Measurements from ENCODE around the gene FAM110D. TPM values are rescaled to one million over a fixed set of nuclear protein-coding genes. Genes with fewer than 3 reads are reported as not detected.

The FAM110D gene
- total RNA-seq, 1 experiment from 2014 or later, result 0.46 TPM

- H3K4ac ChIP-seq (ENCODE audit: low read depth, low read length), result no peak overlapping the region
- no peak for TF ChIP-seq CTCF (conservative IDR thresholded peaks at IDR 0.05)
- H3K9me3 ChIP-seq (ENCODE audit: control insufficient read depth, low read depth, low read length), result no peaks in the 10 kb centered on the region
- H3K27me3 ChIP-seq (ENCODE audit: insufficient read depth, low read length), result no peaks in the 10 kb centered on the region
- no peak overlapping the region for H4K5ac ChIP-seq (ENCODE audit: insufficient read length, low read depth, low read length)
- H2BK20ac ChIP-seq (ENCODE audit: low read depth, low read length, poor library complexity, severe bottlenecking), result no peak overlapping the region
- H4K91ac ChIP-seq (ENCODE audit: insufficient read length, low read depth, low read length), result no peak overlapping the region
- DNase-seq, result no peak
- no peak overlapping the region for H2BK15ac ChIP-seq (ENCODE audit: low read depth, low read length)
- Mint-ChIP-seq H3K4me1 (peaks cover 6 to 7% of the 10 kb centered on the region in 2 experiments; a peak in 3 of 4 replicates), H3K27me3 (ENCODE audit: low read depth) (peaks cover 4% of the 10 kb centered on the region), H3K36me3 (ENCODE audit: insufficient read depth in 1 of 3, low read depth in 3 of 3) (no peaks in the 10 kb centered on the region), H3K9me3 (no peaks in the 10 kb centered on the region), H3K4me3 (no peak overlapping the region), H3K27ac (no peak overlapping the region)
- no peak overlapping the region for H3K27ac ChIP-seq (ENCODE audit: insufficient read length, low read depth, low read length)
- H2AK5ac ChIP-seq (ENCODE audit: insufficient read length, low read length), result no peak overlapping the region
- H2AFZ ChIP-seq (ENCODE audit: low read length), result no peak overlapping the region
- H4K8ac ChIP-seq (replicated peaks; ENCODE audit: insufficient read length, low read depth, low read length), result no peak overlapping the region
- H3K79me1 ChIP-seq (ENCODE audit: insufficient read depth, low read depth, low read length, poor library complexity, severe bottlenecking), result no peaks in the 10 kb centered on the region
- H2BK5ac ChIP-seq (ENCODE audit: insufficient read length, low read length), result no peak overlapping the region
- no peak overlapping the region for H2BK120ac ChIP-seq (ENCODE audit: low read depth, low read length, poor library complexity, severe bottlenecking)
- no peak overlapping the region for H3K18ac ChIP-seq (ENCODE audit: insufficient read length, low read depth, low read length)
- no peak overlapping the region for H3K4me2 ChIP-seq (ENCODE audit: insufficient read depth, insufficient read length, low read length)
- no peak overlapping the region for H2BK12ac ChIP-seq (ENCODE audit: insufficient read length, low read depth, low read length)
- H3K79me2 ChIP-seq (ENCODE audit: insufficient read depth, low read length), result no peaks in the 10 kb centered on the region
- H3K23ac ChIP-seq (ENCODE audit: insufficient read length, low read depth, low read length), result no peak overlapping the region
- no peaks in the 10 kb centered on the region for H3K23me2 ChIP-seq (ENCODE audit: insufficient read length, low read depth, low read length, poor library complexity, severe bottlenecking)
- no peak overlapping the region for H3K9ac ChIP-seq (ENCODE audit: extremely low read depth, insufficient read length, low read length)
- H3K56ac ChIP-seq (ENCODE audit: insufficient read length, low read depth, low read length), result no peak overlapping the region
- no peaks in the 10 kb centered on the region for H3K4me1 ChIP-seq (ENCODE audit: insufficient read depth, low read length)
- no peaks in the 10 kb centered on the region for H4K20me1 ChIP-seq (ENCODE audit: control insufficient read depth, insufficient read depth, insufficient read length)
- no CpG with 5 or more reads among the region's 6 CpGs for WGBS (ENCODE audit: extremely low coverage, insufficient read length, low lambda C conversion rate)
- H3K14ac ChIP-seq (ENCODE audit: insufficient read depth, low read length), result no peak overlapping the region
- no peak overlapping the region for H3T11ph ChIP-seq (ENCODE audit: low read length)
These were observed 54.5 kb downstream of the FAM110D start for GRCh38 chr1:26213335-26213905.

Other genes starting within 250 kb of the FAM110D start
- 8.2 and 12.4 TPM in 2 replicates for gene PAFAH2, start 161.0 kb upstream of the FAM110D start, total RNA-seq (2021)
- 1.0 and 1.1 TPM in 2 replicates for gene EXTL1, start 137.3 kb upstream of the FAM110D start, total RNA-seq (2021)
- 0.35 TPM in 2 replicates for gene SLC30A2, start 113.0 kb upstream of the FAM110D start, total RNA-seq (2021)
- not detected in 2 replicates for gene TRIM63, start 91.4 kb upstream of the FAM110D start, total RNA-seq (2021)
- gene PDIK1L, start 47.3 kb upstream of the FAM110D start, total RNA-seq (2021), result 5.6 and 7.1 TPM in 2 replicates
- not detected in 2 replicates for gene C1orf232, start 9.9 kb downstream of the FAM110D start, total RNA-seq (2021)
- gene ZNF593, start 10.8 kb downstream of the FAM110D start, total RNA-seq (2021), result 48.2 and 51.2 TPM in 2 replicates
- gene ZNF593OS, start 12.8 kb downstream of the FAM110D start, total RNA-seq (2021), result not detected in 2 replicates
- 23.4 and 26.3 TPM in 2 replicates for gene CNKSR1, start 18.4 kb downstream of the FAM110D start, total RNA-seq (2021)
- gene CATSPER4, start 31.5 kb downstream of the FAM110D start, total RNA-seq (2021), result 0.26 TPM in 1 of 2 replicates, not detected in the other
- gene CEP85, start 75.1 kb downstream of the FAM110D start, total RNA-seq (2021), result 37.9 and 38.6 TPM in 2 replicates
- gene SH3BGRL3, start 121.0 kb downstream of the FAM110D start, total RNA-seq (2021), result 86.2 and 86.3 TPM in 2 replicates
- gene UBXN11, start 147.6 kb downstream of the FAM110D start, total RNA-seq (2021), result 13.1 and 13.7 TPM in 2 replicates
- 3.8 and 4.1 TPM in 2 replicates for gene CD52, start 158.9 kb downstream of the FAM110D start, total RNA-seq (2021)
- gene CRYBG2, start 195.1 kb downstream of the FAM110D start, total RNA-seq (2021), result 11.8 and 12.8 TPM in 2 replicates
- gene ZNF683, start 213.7 kb downstream of the FAM110D start, total RNA-seq (2021), result not detected in 2 replicates

Data from H9 (cell line).